Liver (tissue), 9 donors: ENCODE data around the gene NUBPL. TPM values are rescaled to one million over a fixed set of nuclear protein-coding genes. Genes with fewer than 3 reads are reported as not detected.
"Not testable (repeated sequence)": the region's sequence is repeated elsewhere in the genome, so short reads cannot be mapped to it uniquely, and the experiment has no call there.

Experiments
- DNase-seq: peaks from one replicate; pipeline ENCODE4 v3.0.0-alpha.2; 2017; ENCODE audit warnings: low spot score
- H3K27ac ChIP-seq, 2 donors: one replicate each; pipeline ENCODE4 v1.7.0; 2013; ENCODE audit warnings: inconsistent platforms in 2 of 2, low read length in 2 of 2, control low read depth in 1 of 2, low read depth in 1 of 2, mild to moderate bottlenecking in 1 of 2
- H3K27me3 ChIP-seq, 4 donors: one replicate each; pipeline versions ENCODE4 v1.6.1 to v1.7.0; 2013; ENCODE audit warnings: low read length in 3 of 4, inconsistent platforms in 1 of 4, mild to moderate bottlenecking in 1 of 4, moderate library complexity in 1 of 4; ENCODE audit not compliant: control insufficient read depth in 4 of 4, insufficient read depth in 4 of 4
- H3K36me3 ChIP-seq, 4 donors: one replicate each; pipeline versions ENCODE4 v1.6.1 to v1.7.0; 2013; ENCODE audit warnings: low read length in 3 of 4, mild to moderate bottlenecking in 3 of 4, low read depth in 1 of 4, moderate library complexity in 1 of 4; ENCODE audit not compliant: control insufficient read depth in 4 of 4, insufficient read depth in 3 of 4
- H3K4me1 ChIP-seq, 4 donors: one replicate each; pipeline versions ENCODE4 v1.6.1 to v1.7.0; 2013; ENCODE audit warnings: low read length in 3 of 4, mild to moderate bottlenecking in 3 of 4, moderate library complexity in 1 of 4; ENCODE audit not compliant: control insufficient read depth in 4 of 4, insufficient read depth in 4 of 4
- H3K4me3 ChIP-seq, 3 donors: one replicate each; pipeline versions ENCODE4 v1.6.1 to v1.7.0; 2013; ENCODE audit warnings: low read length in 3 of 3, control low read depth in 1 of 3, low read depth in 1 of 3, mild to moderate bottlenecking in 1 of 3
- H3K9ac ChIP-seq, 2 donors: one replicate each; pipeline ENCODE4 v1.7.0; 2013; ENCODE audit warnings: low read length in 2 of 2, mild to moderate bottlenecking in 2 of 2, moderate library complexity in 2 of 2, control low read depth in 1 of 2, low read depth in 1 of 2
- H3K9me3 ChIP-seq, 4 donors: one replicate each; pipeline versions ENCODE4 v1.6.1 to v1.7.0; 2013; ENCODE audit warnings: low read length in 3 of 4; ENCODE audit not compliant: control insufficient read depth in 4 of 4
- EGR1 ChIP-seq, 2 donors: IDR thresholded peaks; 2 replicates each; pipeline ENCODE4 v1.6.1; 2016 to 2018; ENCODE audit warnings: antibody characterized with exemption in 2 of 2, low read depth in 2 of 2
- FOXA1 ChIP-seq: IDR thresholded peaks from 2 replicates; pipeline ENCODE4 v1.6.1; 2016; ENCODE audit warnings: antibody characterized with exemption
- FOXA2 ChIP-seq: IDR thresholded peaks from 2 replicates; pipeline ENCODE4 v1.6.1; 2016; ENCODE audit warnings: antibody characterized with exemption
- GABPA ChIP-seq, 2 donors: IDR thresholded peaks in 1 of 2; conservative IDR thresholded peaks in 1 of 2; 2 replicates each; pipeline ENCODE4 v1.6.1; 2016; ENCODE audit warnings: antibody characterized with exemption in 2 of 2, mild to moderate bottlenecking in 1 of 2, moderate library complexity in 1 of 2
- HNF4A ChIP-seq, 2 donors: conservative IDR thresholded peaks; 2 replicates each; pipeline ENCODE4 v1.6.1; 2016; ENCODE audit warnings: antibody characterized with exemption in 2 of 2, mild to moderate bottlenecking in 2 of 2
- HNF4G ChIP-seq: IDR thresholded peaks from 2 replicates; pipeline ENCODE4 v1.6.1; 2016; ENCODE audit warnings: antibody characterized with exemption
- JUND ChIP-seq, 2 donors: IDR thresholded peaks; 2 replicates each; pipeline ENCODE4 v1.6.1; 2016; ENCODE audit warnings: antibody characterized with exemption in 2 of 2
- NR2F2 ChIP-seq: IDR thresholded peaks from 2 replicates; pipeline ENCODE4 v1.6.1; 2016; ENCODE audit warnings: antibody characterized with exemption
- RAD21 ChIP-seq, 2 donors: IDR thresholded peaks; 2 replicates each; pipeline ENCODE4 v1.6.1; 2016; ENCODE audit warnings: antibody characterized with exemption in 2 of 2, mild to moderate bottlenecking in 2 of 2
- RXRA ChIP-seq, 2 donors: IDR thresholded peaks; 2 replicates each; pipeline ENCODE4 v1.6.1; 2017 to 2018; ENCODE audit warnings: antibody characterized with exemption in 2 of 2, mild to moderate bottlenecking in 1 of 2
- SP1 ChIP-seq: IDR thresholded peaks from 2 replicates; pipeline ENCODE4 v1.6.1; 2018; ENCODE audit warnings: antibody characterized with exemption, mild to moderate bottlenecking
- TAF1 ChIP-seq: conservative IDR thresholded peaks from 2 replicates; pipeline ENCODE4 v1.6.1; 2016; ENCODE audit warnings: antibody characterized with exemption, mild to moderate bottlenecking
- YY1 ChIP-seq: IDR thresholded peaks from 2 replicates; pipeline ENCODE4 v1.6.1; 2016; ENCODE audit warnings: antibody characterized with exemption, mild to moderate bottlenecking
- WGBS: extraction: QIAGEN DNeasy Blood & Tissue Kit; methylation state at CpG from one replicate; pipeline ENCODE4 v1.1.7; 2013; 5-methylcytosine and 5-hydroxymethylcytosine counted together
- polyA plus RNA-seq, 2 donors: library from polyadenylated mRNA; stranded (reverse) in 1 of 2; unstranded in 1 of 2; fragments of 200-250 nt in 1 of 2; fragments of >200 nt in 1 of 2; fragmentation: Nextera tagmentation in 1 of 2; extraction: Ambion mirVana in 1 of 2; gene quantifications; one replicate each; pipeline versions ENCODE4 v1.2.1 to v1.2.3, GENCODE V29; 2013 to 2015
- total RNA-seq, 2 donors: library from RNA; depleted of rRNA; stranded (reverse); fragments of >200 nt; gene quantifications; one replicate each; pipeline ENCODE4 v1.2.3, GENCODE V29; 2014
- TF ChIP-seq, protein P1 (sequence below): IDR thresholded peaks from 2 replicates; pipeline ENCODE4 v1.6.1; 2016; ENCODE audit warnings: antibody characterized with exemption
- TF ChIP-seq, protein P2 (sequence below): IDR thresholded peaks from 2 replicates; pipeline ENCODE4 v1.6.1; 2016; ENCODE audit warnings: antibody characterized with exemption
- TF ChIP-seq, protein P3 (sequence below): fragments of 150-350 bp; IDR thresholded peaks from 2 replicates; pipeline ENCODE4 v1.5.1; 2017; ENCODE audit warnings: improper control_type of control experiment, low read depth, low read length; ENCODE audit not compliant: missing input control
- TF ChIP-seq, protein P4 (sequence below): IDR thresholded peaks from 2 replicates; pipeline ENCODE4 v1.6.1; 2016; ENCODE audit warnings: antibody characterized with exemption
- TF ChIP-seq, protein P5 (sequence below): IDR thresholded peaks from 2 replicates; pipeline ENCODE4 v1.6.1; 2016; ENCODE audit warnings: antibody characterized with exemption, mild to moderate bottlenecking
- donor health status: healthy.
- donor health status: healthy.
- donor health status: healthy.
- donor health status: healthy.
- donor health status: healthy.

The NUBPL gene
- total and polyA plus RNA-seq, 4 donors = 4.2 to 9.3 (median 6.7) TPM

DNA sequence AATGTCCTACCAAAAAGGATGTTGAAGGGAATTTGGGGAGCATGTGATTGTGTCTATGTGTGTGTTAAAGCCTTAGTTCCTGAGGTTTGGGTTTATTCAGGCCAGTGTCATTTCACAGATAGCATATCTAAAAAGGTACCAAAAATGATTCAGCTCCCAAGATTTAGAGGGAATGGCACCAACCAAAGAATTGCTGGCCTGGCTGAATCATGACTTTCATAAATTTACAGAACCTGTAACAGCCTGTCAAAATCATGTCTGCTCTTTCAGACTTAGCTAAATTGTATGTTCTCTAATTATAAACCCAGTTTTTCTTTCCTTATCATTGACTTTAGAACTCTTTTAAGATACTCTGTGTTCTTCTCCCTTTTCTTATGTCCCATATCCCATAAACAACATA, 231.5 kb downstream of the NUBPL start:
- Histone ChIP-seq H3K27me3 (no peaks in the 10 kb centered on the region), H3K4me1 (no peaks in the 10 kb centered on the region)
- TF ChIP-seq HNF4A (conservative IDR thresholded peaks at IDR 0.05) (no peak), HNF4G (no peak), NR2F2 (no peak), RXRA (IDR thresholded peaks at IDR 0.05) (no peak), EGR1 (IDR thresholded peaks at IDR 0.05; ENCODE audit: low read depth in 2 of 2) (no peak), TAF1 (no peak), FOXA1 (no peak), YY1 (no peak), RAD21 (IDR thresholded peaks at IDR 0.05) (no peak), GABPA (IDR thresholded peaks at IDR 0.05 in 1 of 2, conservative IDR thresholded peaks at IDR 0.05 in 1 of 2) (no peak), JUND (IDR thresholded peaks at IDR 0.05) (no peak), SP1 (no peak), FOXA2 (no peak)
- TF ChIP-seq, protein P1, sequence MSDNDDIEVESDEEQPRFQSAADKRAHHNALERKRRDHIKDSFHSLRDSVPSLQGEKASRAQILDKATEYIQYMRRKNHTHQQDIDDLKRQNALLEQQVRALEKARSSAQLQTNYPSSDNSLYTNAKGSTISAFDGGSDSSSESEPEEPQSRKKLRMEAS = no peak
- TF ChIP-seq, protein P2, sequence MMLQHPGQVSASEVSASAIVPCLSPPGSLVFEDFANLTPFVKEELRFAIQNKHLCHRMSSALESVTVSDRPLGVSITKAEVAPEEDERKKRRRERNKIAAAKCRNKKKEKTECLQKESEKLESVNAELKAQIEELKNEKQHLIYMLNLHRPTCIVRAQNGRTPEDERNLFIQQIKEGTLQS = no peak
- TF ChIP-seq, protein P3, sequence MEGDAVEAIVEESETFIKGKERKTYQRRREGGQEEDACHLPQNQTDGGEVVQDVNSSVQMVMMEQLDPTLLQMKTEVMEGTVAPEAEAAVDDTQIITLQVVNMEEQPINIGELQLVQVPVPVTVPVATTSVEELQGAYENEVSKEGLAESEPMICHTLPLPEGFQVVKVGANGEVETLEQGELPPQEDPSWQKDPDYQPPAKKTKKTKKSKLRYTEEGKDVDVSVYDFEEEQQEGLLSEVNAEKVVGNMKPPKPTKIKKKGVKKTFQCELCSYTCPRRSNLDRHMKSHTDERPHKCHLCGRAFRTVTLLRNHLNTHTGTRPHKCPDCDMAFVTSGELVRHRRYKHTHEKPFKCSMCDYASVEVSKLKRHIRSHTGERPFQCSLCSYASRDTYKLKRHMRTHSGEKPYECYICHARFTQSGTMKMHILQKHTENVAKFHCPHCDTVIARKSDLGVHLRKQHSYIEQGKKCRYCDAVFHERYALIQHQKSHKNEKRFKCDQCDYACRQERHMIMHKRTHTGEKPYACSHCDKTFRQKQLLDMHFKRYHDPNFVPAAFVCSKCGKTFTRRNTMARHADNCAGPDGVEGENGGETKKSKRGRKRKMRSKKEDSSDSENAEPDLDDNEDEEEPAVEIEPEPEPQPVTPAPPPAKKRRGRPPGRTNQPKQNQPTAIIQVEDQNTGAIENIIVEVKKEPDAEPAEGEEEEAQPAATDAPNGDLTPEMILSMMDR = no peak
- TF ChIP-seq, protein P4, sequence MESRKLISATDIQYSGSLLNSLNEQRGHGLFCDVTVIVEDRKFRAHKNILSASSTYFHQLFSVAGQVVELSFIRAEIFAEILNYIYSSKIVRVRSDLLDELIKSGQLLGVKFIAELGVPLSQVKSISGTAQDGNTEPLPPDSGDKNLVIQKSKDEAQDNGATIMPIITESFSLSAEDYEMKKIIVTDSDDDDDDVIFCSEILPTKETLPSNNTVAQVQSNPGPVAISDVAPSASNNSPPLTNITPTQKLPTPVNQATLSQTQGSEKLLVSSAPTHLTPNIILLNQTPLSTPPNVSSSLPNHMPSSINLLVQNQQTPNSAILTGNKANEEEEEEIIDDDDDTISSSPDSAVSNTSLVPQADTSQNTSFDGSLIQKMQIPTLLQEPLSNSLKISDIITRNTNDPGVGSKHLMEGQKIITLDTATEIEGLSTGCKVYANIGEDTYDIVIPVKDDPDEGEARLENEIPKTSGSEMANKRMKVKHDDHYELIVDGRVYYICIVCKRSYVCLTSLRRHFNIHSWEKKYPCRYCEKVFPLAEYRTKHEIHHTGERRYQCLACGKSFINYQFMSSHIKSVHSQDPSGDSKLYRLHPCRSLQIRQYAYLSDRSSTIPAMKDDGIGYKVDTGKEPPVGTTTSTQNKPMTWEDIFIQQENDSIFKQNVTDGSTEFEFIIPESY = no peak
- TF ChIP-seq, protein P5, sequence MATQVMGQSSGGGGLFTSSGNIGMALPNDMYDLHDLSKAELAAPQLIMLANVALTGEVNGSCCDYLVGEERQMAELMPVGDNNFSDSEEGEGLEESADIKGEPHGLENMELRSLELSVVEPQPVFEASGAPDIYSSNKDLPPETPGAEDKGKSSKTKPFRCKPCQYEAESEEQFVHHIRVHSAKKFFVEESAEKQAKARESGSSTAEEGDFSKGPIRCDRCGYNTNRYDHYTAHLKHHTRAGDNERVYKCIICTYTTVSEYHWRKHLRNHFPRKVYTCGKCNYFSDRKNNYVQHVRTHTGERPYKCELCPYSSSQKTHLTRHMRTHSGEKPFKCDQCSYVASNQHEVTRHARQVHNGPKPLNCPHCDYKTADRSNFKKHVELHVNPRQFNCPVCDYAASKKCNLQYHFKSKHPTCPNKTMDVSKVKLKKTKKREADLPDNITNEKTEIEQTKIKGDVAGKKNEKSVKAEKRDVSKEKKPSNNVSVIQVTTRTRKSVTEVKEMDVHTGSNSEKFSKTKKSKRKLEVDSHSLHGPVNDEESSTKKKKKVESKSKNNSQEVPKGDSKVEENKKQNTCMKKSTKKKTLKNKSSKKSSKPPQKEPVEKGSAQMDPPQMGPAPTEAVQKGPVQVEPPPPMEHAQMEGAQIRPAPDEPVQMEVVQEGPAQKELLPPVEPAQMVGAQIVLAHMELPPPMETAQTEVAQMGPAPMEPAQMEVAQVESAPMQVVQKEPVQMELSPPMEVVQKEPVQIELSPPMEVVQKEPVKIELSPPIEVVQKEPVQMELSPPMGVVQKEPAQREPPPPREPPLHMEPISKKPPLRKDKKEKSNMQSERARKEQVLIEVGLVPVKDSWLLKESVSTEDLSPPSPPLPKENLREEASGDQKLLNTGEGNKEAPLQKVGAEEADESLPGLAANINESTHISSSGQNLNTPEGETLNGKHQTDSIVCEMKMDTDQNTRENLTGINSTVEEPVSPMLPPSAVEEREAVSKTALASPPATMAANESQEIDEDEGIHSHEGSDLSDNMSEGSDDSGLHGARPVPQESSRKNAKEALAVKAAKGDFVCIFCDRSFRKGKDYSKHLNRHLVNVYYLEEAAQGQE = no peak

DNA sequence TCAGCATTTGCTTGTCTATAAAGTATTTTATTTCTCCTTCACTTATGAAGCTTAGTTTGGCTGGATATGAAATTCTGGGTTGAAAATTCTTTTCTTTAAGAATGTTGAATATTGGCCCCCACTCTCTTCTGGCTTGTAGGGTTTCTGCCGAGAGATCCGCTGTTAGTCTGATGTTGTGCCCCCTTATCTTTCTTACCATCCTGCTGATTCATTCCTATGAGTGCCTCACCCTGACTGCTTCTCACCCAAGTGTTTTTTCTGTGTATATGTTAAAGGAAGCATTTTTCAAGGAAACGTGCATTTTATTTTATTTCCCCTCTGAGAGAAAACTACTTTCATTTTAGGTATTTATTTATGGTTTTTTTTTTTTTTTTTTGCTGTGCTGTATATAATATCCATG, 236.7 kb downstream of the NUBPL start:
- not testable (repeated sequence) for H3K9ac ChIP-seq, H3K36me3 ChIP-seq, H3K4me1 ChIP-seq, DNase-seq, H3K9me3 ChIP-seq, H3K4me3 ChIP-seq, H3K27me3 ChIP-seq, H3K27ac ChIP-seq
- WGBS = 93% methylated on average over 3 of the region's 3 CpGs

More for the DNA sequence above, 231.5 kb downstream of the NUBPL start:
- H3K36me3 ChIP-seq = no peaks in the 10 kb centered on the region
- no peak overlapping the region for H3K4me3 ChIP-seq
- no peak for DNase-seq
- H3K27ac ChIP-seq = no peak overlapping the region
- H3K9me3 ChIP-seq = no peaks in the 10 kb centered on the region
- no peak overlapping the region for H3K9ac ChIP-seq
